NCI-H1694 (cell line): Measurements from ENCODE around the gene HILPDA.

Source experiments
- DNase-seq: peaks from one replicate; lab custom pipeline; 2025; lab: John Stamatoyannopoulos, UW

The HILPDA gene, protein sequence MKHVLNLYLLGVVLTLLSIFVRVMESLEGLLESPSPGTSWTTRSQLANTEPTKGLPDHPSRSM

DNA sequence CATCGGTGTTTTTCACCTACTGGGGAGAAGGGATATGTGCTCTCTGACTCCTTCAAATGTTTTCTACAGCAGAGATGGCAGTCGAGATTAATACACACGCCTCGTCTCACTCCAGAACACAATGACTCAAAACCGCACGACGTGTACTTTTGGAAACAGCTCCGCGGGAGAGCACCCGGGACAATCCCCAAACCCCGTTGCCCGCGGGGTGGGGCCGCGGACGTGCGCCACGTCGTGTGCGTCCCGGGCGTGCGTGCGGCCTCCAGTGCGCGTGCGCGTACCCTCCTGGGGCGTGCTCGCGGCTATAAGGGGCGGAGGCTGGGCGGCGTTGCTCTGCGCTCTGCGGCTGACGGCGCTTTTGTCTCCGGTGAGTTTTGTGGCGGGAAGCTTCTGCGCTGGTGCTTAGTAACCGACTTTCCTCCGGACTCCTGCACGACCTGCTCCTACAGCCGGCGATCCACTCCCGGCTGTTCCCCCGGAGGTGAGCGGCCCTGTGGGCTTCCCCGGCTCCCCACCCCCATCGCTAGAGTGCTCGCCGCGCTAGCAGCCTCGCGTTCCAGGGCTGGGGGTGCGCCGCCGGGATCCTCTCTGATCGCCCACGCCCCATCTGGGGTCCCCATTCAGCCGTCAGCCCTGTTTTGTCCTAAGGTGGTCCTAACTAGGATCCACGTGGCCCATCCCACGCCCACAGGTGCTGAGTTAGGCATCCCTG is at the start of gene HILPDA:
TSS of gene HILPDA (plus strand) at position 336 of the 712 bp plus-strand sequence. CDS start 1,391 bp downstream, outside the sequence.
- peak; percentile 79 for DNase-seq

DNA sequence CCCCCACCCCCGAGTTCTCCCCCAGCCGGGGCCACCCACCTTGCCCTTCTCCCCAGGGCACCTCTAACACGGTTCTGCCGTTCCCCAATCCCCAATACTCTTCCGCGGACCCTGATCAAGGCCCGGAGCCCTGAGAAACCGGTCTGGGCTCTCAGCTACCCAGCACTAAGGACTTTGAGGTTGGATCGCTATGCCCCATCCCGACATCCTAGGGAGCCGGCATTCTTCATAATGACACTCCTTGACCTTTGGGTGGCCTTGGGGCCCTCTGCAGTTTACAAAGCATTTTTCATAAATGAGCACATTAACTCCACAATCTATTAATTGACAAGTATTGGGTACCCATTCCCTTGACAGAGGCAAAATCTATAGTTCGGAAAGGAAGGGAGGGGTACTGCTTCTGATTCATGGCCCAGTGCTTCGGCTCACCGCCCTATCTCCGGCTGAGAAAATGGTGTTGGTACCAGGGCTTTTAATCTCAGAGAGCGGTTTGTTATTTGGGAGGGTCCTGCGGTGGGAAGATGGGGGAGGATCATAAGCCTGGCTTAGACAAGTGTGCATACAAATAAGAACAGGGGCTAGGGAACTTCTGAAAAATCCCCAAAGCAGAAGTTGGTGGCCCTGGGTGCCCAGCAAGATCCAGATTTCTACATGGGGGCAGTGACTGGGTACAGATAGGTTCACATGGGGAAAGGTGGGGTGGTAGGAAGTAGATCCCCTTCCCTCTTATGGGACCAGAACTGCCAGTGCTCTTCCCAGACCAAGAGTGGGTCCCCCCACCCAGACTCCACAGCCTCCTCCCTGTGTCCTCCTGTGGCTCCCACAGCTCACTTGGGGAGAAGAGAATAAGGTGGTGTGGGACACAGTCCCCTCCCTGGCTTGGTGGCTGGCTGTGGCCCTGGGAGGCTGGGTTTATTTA is 49.1 kb upstream of the HILPDA start:
- DNase-seq: no peak

DNA sequence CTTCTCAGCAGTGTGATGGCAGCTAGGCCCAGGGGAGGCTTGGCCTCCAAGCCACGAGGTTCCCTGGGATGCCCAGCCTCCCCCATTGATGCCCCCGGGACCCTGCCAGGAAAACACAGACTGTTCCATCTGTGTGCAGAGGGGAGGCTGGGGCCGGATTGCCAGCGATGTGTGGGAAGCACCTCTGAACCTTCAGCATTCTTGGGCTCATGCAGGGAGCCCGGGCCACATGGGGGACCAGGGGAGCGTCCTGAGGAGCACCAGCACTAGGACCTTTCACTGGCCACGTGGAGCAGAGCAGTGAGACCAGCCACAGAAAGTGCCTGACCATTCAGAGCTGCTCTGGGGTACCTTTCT is 48.5 kb upstream of the HILPDA start:
- DNase-seq: no peak

DNA sequence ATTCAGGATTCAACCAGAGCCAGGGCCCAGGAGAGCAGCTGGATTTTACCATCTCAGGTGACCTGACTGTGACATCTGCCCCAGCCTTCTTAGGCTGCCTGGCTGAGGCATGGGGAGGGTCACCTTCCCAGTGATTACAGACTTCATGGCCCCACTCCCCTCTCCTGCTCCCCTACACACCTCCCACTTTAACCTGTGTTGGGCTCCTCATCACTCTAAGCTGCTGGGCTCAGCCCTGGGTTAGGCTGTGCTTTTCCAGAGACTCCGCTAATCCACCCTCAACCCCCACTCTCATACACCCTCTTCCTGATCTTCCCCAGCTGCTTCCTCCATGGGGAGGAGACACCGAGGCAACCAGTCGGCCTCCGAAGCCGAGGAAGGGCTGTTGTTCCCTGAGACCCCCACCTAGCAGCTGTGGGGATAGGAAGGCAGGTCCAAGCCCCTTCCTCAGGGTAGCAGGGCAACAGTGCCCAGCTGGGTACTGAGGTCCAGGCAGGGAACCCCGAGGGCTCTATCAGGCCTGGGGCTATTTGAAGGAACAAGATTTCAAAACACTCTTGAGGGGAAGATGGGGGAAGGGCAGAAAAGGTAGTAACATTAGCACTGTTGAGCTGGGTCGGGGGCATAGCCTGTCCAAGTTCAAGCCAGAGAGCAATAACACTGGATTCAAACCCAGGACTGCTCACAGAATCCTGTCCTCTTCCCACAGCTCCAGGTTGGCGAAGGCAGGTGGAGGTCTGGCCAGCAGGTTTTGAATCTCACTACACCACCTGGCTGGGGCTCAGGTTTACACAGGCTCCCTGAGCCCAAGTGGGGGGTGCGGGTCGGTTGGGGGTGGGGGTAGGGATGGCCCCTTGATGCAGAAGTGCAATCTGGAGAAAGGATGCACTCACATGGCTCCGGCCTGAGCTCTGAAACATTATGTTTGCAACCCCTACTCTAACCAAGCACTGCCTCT is 47.6 kb upstream of the HILPDA start:
- no peak for DNase-seq

DNA sequence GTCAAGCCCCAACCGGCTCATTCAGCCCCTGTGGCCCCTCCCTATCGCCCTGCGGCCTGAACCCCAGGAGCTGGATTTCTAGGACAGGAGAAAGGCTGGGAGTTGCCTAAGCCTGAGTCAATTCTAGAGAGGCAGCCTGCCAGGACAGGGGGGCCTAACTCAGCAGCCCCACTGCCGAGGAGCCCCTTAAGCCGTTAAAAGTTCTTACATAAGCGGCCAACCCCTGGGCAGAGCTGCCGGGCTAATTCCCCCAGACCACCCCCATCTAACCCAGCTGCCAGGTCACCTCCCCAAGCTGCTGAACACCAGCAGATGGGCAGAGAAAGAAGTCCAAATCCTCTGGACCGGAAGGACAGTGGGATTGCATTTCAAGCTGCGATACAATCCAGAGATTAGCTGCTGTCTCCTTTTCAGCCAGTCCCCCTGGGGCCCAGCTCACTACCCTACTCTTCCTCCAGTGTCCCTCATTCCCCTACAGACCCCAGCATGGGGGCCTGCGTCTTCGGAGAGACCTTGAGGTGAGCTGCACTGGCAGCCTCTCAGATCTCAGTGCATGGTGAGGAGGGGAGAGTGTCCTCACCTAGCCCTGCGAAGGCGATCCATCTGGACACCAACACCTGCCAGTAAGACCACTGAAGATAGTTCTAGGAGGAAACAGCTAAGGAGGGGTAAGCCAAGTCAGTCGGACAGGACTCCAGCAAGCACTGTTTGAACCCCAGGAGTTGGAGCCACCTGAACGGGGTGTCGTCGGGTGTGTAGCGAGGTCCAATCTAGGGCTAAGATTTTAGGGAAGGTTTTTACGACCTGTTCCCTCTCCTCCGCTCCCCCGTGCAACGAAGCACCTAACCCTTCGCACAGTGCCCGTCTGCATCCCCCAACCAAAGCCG is 46.7 kb upstream of the HILPDA start:
- DNase-seq: no peak

DNA sequence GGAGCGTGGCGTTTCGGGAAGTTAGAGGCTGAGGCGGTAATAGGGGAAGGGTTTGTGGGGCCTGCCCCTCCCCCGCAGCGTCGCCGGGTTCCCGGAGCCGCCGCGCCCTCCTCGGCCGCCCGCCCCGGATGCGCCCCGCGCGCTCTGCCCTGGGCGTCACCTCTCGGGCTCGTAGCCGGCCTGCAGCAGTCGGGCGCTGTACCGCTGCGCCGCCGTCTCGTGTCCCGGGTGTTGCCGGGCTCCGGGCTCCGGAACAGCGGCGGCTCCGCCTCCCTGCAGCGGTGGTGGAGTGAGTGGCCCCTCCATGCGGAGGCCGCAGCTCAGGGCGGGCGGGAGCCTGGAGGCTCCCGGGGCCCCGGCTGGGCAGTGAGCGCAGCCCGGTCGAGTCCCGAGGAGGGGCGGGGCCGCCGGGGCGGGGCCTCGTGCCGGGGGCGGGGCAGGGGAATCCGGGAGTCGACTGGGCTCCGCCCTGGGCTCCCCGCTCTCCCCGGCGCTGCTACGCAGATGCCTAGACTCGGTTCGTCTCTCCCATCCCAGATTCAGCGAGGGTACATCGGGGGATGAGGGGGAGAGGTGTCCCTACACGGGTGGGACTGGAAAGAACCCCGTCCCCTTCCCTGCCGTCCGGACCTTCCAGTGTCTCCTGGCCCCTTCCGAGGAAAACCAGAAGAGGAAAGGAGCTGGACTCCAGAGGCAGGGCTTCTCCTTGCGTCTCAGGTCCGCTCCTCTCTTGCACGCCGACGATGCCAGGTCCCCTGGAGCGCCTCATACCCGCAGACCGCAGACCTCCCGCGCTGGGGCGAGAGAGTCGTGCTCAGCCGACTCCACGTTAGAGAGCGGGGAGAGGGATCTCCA is 45.9 kb upstream of the HILPDA start, which contains the start of gene IMPDH1:
TSS of gene IMPDH1 (minus strand) at position 387 of the 855 bp plus-strand sequence. CDS start at position 306, 81 bp downstream.
- DNase-seq: no peak

DNA sequence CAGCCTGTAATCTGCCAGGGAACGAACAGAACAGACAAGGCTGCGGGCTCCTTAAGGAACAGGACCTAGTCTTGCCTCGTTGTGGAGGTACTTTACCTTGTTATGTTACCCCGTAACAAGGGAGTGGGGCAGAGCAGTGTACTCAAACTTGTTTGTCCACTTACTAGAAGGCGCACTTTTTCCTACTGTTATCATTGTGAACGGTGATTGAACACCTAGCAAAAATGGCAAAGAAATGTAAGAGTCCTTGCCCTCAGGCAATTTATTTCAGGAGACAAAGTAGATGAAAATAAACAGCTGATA is 45.3 kb upstream of the HILPDA start:
- no peak for DNase-seq

DNA sequence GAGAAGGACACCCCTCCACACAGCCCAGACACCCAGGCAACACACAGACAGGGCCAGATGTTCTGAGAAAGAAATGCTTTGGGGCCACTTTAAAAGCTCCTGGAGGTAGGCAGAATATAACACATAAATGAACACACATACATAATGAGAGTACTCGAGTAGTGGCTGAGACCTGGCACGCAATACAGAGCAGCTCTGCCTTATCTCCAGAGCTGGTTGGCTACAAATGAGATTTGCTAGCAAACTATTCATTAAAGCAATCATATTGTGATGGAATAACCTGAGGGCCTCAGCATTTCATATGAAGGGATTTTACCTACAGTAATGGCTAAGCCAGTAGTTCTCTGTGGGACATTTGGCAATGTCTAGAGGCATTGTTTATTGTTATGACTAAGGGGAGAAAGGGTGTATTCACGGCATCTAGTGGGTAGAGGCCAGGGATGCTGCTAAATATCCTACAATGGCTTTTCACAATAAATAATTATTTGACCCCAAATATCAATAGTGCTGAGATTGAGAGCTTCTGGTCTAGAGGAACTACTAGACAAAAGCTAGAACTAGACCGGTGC is 40.4 kb upstream of the HILPDA start:
- no peak for DNase-seq

DNA sequence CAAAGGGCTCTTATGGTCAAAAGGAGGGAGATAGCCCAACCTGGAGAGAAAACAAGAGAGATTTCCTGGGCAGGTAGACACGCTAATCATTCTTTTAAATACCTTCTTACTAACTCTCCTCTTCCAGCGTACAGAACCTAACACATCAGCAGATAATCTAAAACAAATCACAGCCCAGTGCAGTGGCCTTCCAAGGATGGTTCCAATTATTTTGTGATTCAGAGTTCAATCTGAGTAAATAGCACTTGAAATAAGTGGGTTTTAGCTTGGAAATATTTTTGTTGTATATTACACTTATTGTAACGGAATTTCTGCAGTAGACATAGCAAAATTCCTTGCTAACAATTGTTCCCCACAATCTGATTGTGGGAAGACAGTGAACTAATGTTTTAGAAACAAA is 38.6 kb upstream of the HILPDA start:
- DNase-seq: no peak

DNA sequence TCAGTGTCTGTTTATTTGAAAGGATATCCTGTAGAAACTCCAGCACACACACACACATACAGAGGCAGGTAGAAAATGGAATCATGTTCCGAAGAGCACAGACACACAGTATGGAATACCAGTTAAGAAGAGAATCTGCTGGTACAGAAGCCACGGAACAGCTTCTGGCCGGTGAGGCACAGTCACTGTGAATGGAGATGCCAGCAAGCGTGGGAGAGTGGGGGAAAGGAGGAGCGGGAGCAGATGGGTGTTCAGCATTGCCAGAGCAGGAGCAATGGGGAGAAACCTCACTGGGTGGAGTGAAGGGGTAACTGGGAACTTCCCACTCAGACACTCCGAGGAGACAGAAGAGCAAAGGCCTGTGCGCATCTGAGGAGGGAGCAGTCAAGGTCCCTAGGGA is 36.4 kb upstream of the HILPDA start:
- DNase-seq: no peak

DNA sequence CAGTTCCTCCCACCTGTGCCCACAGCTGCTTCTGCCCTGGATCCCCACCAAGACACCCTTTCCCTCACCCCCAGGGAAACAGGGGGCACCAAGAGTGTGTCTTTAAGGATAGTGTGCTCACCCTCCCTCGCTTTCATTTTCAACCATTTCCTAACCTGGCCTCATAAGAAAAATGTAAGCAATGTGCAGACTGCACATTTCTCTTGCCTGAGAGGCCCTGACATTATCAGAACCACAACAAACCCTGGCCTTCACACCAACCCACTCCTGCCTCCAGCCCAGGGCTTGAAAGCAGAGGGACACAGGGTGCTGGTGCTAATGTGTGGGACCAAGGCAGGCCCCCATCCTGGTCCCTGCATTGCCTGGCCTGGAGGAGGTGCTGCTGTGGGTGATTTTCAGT is 34.9 kb upstream of the HILPDA start:
- no peak for DNase-seq

DNA sequence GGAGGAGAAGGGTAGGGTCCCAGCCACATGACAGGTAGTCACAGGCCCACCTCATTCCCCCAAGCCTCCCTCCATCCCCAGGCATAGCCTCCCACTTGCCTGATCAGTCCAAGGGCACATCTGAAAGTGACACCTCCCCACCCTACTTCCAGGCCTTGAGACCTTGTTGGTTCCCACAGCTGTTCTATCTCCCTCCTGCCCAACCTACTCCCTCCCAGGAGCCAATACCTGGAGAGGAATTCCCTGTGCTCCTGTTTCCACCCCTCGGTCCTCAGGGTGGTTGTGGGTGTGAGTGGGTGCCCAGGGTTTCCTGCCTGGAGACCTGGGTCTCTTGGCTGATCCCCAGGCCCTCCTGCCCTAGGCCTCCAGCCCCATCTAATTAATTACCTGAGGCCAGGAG is 34.3 kb upstream of the HILPDA start:
- no peak for DNase-seq

DNA sequence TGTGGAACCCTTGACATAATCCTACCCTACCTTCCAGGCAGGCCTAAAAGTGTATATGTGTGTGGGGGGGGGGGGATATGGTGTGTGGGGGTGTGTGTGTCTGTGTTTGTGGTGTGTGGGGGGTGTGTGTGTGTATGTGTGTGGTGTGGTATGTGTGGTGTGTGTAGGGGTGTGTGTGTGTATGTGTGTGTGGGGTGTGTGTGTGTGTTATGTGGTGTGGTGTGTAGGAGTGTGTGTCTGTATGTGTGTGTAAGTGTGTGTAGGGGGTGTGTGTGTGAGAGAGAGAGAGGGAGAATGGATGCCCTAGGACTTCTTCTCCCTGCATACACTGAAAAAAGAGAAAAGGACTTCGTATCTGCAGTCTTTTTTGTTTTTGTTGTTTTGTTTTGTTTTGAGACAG is 33.6 kb upstream of the HILPDA start:
- no peak for DNase-seq

DNA sequence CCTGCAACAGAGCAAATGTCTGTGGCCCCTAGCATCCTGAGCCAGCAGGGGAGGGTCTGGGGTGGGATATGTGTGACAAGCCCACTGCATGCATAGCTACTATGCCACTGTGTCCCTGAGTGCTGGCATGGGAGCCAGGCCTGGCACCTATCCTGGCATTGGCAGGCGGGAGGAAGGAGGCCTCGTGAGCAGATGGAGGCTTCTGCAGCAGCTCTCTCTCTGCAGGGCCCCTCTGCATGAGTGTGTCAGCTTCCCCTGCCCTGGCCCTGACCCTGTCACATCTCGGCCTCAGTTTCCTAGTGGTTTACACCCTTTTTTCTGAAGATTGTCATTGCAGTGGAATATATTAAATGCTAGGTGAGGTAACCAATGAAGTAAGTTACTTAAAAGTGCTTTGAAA is 32.8 kb upstream of the HILPDA start:
- peak; percentile 71 for DNase-seq

DNA sequence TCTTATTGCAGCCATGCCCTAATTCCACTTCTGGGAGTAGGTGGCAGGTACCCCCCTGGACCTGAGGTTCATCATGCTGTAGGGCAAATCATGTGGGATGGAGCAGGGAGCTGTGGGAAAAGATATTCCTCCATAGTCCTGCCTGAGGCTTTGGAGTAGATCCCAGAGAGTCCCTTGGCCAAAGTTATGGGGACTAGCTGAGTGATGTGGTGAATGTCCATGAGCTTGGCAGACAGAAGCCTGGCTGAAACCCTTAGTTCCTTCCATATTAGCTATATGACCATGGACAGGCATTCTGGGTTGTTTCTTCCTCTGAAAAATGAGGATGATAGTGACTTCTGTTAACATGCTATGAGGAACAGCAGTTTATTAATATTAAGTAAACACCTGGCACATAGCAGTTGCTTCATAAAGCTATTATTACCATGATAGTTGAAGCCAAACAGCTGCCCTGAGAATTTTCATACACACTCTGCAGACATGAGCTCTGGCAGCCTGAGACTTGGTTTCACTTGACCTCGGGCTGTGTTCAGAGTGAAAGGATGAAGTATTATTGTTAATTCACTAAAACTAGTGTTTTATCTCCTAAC is 30.9 kb upstream of the HILPDA start:
- no peak for DNase-seq

DNA sequence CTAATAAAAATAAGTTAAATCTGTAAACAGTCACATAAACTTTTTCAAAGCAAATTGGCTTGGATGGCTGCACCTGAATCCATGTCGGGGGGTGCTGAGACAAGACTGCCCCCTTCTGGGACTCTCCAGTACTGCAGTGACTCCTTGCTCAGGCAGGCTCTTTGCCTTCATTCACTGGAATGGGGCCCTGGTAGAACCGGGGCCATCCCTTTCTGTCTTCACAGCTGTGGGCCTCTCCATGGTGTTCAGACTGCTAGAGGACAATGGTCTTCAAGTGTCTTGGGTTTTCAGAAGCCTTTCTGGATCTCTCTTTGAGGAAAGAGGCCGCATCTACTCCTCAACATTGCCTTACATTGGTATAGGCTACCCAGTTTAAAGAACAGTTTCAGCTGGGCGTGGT is 29.8 kb upstream of the HILPDA start:
- peak; percentile 68 for DNase-seq

DNA sequence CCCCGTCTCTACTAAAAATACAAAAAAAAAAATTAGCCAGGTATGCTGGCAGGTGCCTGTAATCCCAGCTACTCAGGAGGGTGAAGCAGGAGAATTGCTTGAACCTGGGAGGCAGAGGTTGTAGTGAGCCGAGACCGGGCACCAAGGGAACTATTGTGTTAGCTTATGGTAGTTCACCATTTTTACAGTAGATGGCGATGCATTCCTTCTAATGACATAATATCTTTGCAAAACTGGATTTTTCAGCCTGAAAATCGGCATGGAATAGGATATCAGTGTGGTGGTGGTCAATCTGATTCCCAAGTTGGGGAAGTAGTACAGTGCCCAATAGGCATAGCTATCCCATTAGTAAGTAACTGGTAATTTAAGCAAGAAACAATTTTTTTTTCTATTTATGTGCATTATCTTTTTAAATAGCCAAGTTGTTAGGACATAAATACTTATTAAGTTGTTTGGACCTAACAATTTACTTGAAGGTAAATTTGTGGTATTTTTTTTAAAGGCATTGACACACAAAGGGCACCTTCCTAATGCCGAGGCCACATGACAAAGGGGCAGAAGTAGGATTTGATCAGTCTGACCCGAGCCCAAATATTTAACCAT is 28.3 kb upstream of the HILPDA start:
- peak; percentile 83 for DNase-seq

DNA sequence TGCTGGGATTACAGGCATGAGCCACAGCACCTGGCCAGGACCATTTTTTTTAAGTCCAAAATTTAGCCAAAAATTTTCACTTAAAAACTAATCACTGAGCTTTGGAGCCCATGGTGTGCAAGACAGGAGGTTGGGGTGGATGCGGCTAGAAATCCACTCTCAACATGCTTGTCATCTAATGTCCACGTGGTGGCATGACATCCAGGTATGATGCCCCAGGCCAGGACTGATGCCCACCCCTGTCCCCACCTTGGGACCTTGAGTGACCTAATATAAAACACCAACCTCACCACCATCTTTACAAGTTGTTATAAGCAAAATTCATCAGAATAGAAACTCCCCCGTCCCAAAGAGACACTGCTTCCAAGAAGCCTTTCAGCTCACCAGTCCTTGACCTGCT is 25.5 kb upstream of the HILPDA start:
- DNase-seq: no peak

DNA sequence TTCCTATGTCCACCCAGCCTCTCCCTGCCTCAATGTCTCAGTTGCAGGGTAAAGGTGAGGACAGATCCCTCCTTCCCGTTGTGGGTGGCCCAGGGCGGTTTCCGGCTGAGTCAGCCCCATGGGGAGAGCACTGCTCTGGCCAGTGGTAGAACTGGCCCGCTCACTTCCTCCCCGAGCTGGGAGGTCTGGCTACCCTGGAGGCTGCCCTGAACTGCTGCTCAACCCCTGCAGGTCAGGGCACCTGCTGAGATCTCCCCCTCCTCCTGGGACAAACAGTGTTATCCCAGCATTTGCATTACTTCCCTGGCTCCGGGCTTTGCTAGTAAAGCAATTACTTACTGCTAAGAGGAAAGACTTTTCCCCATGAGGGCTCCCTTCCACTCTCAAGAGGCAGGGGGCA is 24.5 kb upstream of the HILPDA start:
- no peak for DNase-seq
